Brain microvascular endothelial cell (primary cell): ENCODE data around the gene PAPSS2.

Source experiments
- DNase-seq: peaks from one replicate; pipeline ENCODE4 v3.0.0-alpha.2; 2020
- H3K27ac ChIP-seq: fragments of 250-450 bp; sonication (Bioruptor Pico); 2 replicates; pipeline ENCODE4 v1.5.1; 2020; ENCODE audit warnings: mild to moderate bottlenecking, moderate library complexity
- H3K27me3 ChIP-seq: fragments of 250-450 bp; sonication (Bioruptor Pico); replicated peaks from 2 replicates; pipeline ENCODE4 v1.5.1; 2020; ENCODE audit warnings: mild to moderate bottlenecking
- H3K36me3 ChIP-seq: fragments of 250-450 bp; sonication (Bioruptor Pico); replicated peaks from 2 replicates; pipeline ENCODE4 v1.5.1; 2020; ENCODE audit warnings: mild to moderate bottlenecking
- H3K4me3 ChIP-seq: 2 replicates; pipeline ENCODE4 v1.5.1; 2011; ENCODE audit warnings: low read depth, mild to moderate bottlenecking, control low read depth, low read length, moderate library complexity
- in situ Hi-C: cut with HindIII; loops from 2 replicates; pipeline ENCODE4 v1.10.0; 2017; ENCODE audit warnings: low sequenced_read_pairs, low pct_ligation_motif_present
- TF ChIP-seq, protein P1 (sequence below): IDR thresholded peaks from 2 replicates; pipeline ENCODE4 v1.5.1; 2011; ENCODE audit warnings: low read depth, mild to moderate bottlenecking, moderate library complexity, low read length, control low read depth, inconsistent platforms; ENCODE audit errors: missing control alignments

Gene PAPSS2

GRCh38 chr10:87669752-87670151 lies 10.1 kb downstream of the PAPSS2 start:
- TF ChIP-seq, protein P1, sequence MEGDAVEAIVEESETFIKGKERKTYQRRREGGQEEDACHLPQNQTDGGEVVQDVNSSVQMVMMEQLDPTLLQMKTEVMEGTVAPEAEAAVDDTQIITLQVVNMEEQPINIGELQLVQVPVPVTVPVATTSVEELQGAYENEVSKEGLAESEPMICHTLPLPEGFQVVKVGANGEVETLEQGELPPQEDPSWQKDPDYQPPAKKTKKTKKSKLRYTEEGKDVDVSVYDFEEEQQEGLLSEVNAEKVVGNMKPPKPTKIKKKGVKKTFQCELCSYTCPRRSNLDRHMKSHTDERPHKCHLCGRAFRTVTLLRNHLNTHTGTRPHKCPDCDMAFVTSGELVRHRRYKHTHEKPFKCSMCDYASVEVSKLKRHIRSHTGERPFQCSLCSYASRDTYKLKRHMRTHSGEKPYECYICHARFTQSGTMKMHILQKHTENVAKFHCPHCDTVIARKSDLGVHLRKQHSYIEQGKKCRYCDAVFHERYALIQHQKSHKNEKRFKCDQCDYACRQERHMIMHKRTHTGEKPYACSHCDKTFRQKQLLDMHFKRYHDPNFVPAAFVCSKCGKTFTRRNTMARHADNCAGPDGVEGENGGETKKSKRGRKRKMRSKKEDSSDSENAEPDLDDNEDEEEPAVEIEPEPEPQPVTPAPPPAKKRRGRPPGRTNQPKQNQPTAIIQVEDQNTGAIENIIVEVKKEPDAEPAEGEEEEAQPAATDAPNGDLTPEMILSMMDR: no peak
- in situ Hi-C loops: no loop called here
- Histone ChIP-seq H3K27me3 (no peaks in the 10 kb centered on the region), H3K4me3 (no peak overlapping the region), H3K36me3 (peaks cover 8% of the 10 kb centered on the region), H3K27ac (no peak overlapping the region)
- DNase-seq: no peak

DNA sequence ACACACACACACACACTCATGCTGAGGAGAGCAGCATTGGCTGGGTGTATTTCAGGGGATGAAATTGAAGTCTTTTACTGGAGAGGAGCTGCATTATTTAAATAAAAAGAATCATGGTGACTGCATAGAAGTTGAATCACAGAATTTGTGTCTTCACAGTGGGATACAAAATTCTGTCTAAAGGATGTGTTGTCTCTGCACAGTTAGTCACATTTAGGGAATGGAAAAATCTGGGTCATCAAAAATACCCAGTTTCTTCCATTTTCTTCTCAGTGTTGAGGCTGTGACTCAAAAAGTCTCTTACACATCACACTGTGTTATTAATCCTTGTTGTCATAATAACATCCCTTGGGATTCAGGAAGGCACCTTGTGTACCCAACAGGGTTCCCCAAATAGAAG lies 10.9 kb downstream of the PAPSS2 start:
- in situ Hi-C loops: no loop called here
- Histone ChIP-seq H3K4me3 (no peak overlapping the region), H3K27me3 (no peaks in the 10 kb centered on the region), H3K36me3 (peaks cover 8% of the 10 kb centered on the region), H3K27ac (no peak overlapping the region)
- DNase-seq: no peak
- TF ChIP-seq, protein P1: no peak

DNA sequence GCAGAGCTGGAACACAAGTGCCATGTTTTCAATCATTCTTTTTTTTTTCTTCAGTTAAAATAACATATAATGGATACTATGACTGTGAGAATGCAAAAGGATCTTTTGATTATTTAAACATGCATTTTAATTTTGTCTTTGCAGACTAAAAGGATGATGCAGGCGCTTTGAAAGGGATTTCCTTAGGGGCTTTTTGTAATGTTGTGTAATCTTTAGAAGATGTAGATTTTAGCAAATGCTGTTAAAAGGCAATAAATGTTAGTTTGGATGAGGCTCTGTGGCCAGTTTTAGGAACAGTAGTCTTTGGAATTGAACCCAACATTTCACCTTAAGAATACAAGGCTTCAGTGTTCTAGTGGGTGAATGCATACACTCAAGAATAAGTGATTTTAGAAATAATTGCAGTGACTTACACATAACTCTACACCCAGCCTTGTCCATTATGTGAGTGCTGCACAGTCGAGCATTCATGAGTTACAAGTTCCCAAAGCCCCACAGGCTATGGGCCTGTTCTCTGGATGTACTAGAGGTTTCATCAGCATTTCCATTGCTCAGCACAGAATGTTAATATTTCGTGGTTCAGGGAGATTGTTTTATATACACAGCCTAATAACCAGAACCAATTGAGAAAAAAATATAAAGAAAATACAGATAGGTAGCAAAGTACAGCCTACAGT lies 11.6 kb downstream of the PAPSS2 start:
- Histone ChIP-seq H3K27me3 (no peaks in the 10 kb centered on the region), H3K4me3 (no peak overlapping the region), H3K27ac (no peak overlapping the region), H3K36me3 (peaks cover 6% of the 10 kb centered on the region)
- in situ Hi-C loops: no loop called here
- TF ChIP-seq, protein P1: no peak
- no peak for DNase-seq

DNA sequence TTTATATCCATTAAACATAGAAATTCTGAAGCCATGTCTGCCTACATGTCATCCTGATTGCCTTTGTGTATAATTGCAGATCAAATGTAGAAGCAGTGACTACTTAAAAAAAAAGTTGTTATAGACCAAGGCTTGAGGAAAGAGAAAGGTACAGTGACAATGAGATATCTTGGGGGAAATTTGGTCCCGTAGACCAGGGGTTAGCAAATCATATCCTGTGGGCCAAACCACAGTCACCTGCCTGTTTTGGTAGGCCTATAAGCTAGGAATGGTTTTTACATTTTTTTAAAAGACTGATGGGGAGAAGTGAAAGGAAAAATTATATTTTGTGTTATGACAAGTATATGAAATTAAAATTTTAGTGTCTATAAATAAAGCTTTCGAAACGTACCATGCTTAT lies 12.9 kb downstream of the PAPSS2 start:
- in situ Hi-C loops: no loop called here
- TF ChIP-seq, protein P1: no peak
- H3K27me3 ChIP-seq: no peaks in the 10 kb centered on the region
- no peak overlapping the region for H3K4me3 ChIP-seq
- H3K36me3 ChIP-seq: no peaks in the 10 kb centered on the region
- no peak overlapping the region for H3K27ac ChIP-seq
- no peak for DNase-seq

DNA sequence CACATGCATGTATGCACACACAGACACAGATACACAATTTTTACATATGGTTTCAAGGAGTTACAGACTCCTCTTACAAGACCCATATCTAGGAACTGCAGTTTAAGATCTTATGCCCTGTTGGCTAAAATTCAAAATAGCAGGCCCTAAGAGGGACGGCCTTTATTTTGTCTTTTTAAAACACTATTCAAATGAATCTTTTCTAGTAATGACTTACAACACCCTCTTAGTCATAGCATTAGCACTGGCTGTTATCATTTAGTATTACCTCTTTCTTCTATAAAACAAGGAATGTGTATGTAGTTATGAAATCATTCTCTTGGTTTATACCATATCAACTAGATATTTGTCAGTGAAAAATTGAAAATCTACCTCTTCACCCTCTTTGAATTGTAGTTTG lies 15.3 kb downstream of the PAPSS2 start:
- Histone ChIP-seq H3K27me3 (no peaks in the 10 kb centered on the region), H3K36me3 (no peaks in the 10 kb centered on the region), H3K4me3 (no peak overlapping the region), H3K27ac (no peak overlapping the region)
- in situ Hi-C loops: no loop called here
- TF ChIP-seq, protein P1: no peak
- no peak for DNase-seq
